Measurements from ENCODE around the gene STAM2.
"Not testable (repeated sequence)": the region's sequence is repeated elsewhere in the genome, so short reads cannot be mapped to it uniquely, and the experiment has no call there.

Gene STAM2

DNA sequence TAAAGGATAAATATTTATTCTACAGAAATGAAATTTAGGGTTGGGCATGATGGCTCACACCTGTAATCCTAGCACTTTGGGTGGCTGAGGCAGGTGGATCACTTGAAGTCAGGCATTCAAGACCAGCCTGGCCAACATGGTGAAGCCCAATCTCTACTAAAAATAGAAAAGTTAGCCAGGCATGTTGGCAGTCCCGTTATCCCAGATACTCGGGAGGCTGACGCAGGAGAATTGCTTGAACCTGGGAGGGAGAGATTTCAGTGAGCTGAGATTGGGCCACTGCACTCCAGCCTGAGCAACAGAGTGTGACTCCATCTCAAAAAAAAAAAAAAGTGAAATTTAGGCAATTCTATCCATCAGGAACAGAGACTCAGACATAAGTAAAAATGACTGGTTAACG, 84.8 kb downstream of the STAM2 start:
- not testable (repeated sequence) for H3K9me3 ChIP-seq; DNase-seq (ENCODE audit: low spot score in 2 of 2)

DNA sequence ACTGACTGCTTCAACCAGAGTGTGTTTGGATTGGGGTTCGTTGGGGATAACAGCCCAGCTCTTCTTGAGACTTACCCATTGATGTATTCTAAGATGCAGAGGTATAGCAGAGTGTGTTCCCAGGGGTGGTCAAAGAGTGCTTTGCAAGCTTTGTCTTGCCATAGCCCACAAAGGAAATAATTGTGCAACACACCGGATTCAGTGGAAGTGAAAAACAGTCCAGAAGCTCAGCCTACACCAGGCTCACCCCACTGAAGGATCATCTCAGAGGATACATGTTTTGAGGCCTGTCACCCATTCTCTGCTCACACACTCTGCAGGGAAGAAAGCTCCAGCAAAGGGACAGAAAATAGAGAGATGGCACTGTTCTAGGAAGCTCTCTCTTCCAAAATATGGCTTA, 86.3 kb downstream of the STAM2 start:
- H3K4me1 ChIP-seq, result no peaks in the 10 kb centered on the region
- in situ Hi-C loops (cut with MboI; ENCODE audit: low sequenced_read_pairs), result no loop called here
- H3K4me3 ChIP-seq, result no peak overlapping the region
- no peaks in the 10 kb centered on the region for H3K27me3 ChIP-seq (ENCODE audit: low read depth)
- H3K9me3 ChIP-seq, result no peaks in the 10 kb centered on the region
- no peaks in the 10 kb centered on the region for H3K36me3 ChIP-seq (replicated peaks)
- no peak for DNase-seq (ENCODE audit: low spot score in 2 of 2)

More for the DNA sequence above, 84.8 kb downstream of the STAM2 start:
- H3K4me1 ChIP-seq; H3K27me3 ChIP-seq (ENCODE audit: low read depth); H3K36me3 ChIP-seq (replicated peaks); in situ Hi-C loops (cut with MboI; ENCODE audit: low sequenced_read_pairs); H3K4me3 ChIP-seq: not testable (repeated sequence)

DNA sequence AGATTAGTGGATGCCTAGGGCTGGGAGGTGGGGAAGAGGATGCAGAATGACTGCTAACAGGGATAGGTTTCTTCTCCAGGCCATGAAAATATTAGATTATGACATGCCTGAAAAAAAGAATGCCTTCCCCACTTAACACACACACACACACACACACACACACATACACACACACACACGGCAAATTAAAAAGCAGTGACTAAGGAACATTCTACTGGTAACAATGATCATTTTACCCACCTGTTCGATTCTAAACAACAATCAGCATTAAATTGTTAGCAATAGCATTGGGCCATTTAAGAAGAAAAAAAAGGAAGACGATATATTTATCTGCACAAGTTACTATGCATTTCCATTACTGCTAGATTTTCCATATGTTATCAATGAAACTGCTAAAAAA, 87.6 kb downstream of the STAM2 start:
- H3K4me3 ChIP-seq, result no peak overlapping the region
- DNase-seq (ENCODE audit: low spot score in 2 of 2), result no peak
- H3K9me3 ChIP-seq, result no peaks in the 10 kb centered on the region
- no peaks in the 10 kb centered on the region for H3K27me3 ChIP-seq (ENCODE audit: low read depth)
- in situ Hi-C loops (cut with MboI; ENCODE audit: low sequenced_read_pairs), result no loop called here
- no peaks in the 10 kb centered on the region for H3K4me1 ChIP-seq
- H3K36me3 ChIP-seq (replicated peaks), result no peaks in the 10 kb centered on the region

DNA sequence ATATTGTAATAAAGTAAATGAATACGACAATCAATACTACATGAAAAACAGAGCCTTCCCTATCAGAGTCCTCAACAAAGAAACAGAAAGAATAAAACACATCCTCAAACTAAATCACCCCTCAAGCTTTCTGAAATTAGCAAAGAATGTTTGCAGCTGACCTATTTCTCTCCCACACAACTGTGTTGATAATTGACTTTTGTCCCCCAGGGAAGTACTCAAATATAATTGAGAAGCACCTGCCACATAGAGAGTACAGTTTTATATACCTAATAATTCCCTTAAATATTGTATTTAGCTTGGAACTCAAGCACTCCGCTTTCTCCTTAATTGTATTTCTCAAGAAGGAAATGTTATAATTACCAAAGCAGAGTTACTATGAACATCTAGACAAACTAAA, 89.3 kb downstream of the STAM2 start:
- Histone ChIP-seq H3K4me1 (no peaks in the 10 kb centered on the region), H3K36me3 (replicated peaks) (no peaks in the 10 kb centered on the region), H3K4me3 (no peak overlapping the region), H3K27me3 (ENCODE audit: low read depth) (no peaks in the 10 kb centered on the region), H3K9me3 (no peaks in the 10 kb centered on the region)
- no peak for DNase-seq (ENCODE audit: low spot score in 2 of 2)
- in situ Hi-C loops (cut with MboI; ENCODE audit: low sequenced_read_pairs), result no loop called here

DNA sequence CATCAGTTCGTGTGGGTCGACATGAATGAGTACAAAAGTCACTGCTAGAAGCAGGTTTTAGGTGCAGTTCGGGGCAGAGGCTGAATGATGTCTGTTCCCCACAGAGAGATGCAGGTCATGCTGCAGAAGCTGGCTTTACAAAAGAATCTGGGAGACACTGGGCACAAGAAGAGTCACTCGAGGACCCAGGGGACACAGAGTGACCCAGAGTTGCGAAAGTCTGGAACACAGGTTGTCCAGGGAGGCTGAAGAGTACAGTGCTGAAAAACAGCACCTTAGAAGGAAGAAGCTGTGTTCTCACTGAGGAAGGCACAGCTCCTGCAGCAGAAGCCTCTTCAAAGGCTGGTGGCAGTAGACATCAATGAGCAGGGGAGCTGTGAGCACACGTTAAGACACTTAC, 91.5 kb downstream of the STAM2 start:
- no peaks in the 10 kb centered on the region for H3K27me3 ChIP-seq (ENCODE audit: low read depth)
- no peaks in the 10 kb centered on the region for H3K36me3 ChIP-seq (replicated peaks)
- no peak for DNase-seq (ENCODE audit: low spot score in 2 of 2)
- H3K4me3 ChIP-seq, result no peak overlapping the region
- no peaks in the 10 kb centered on the region for H3K9me3 ChIP-seq
- H3K4me1 ChIP-seq, result no peaks in the 10 kb centered on the region
- in situ Hi-C loops (cut with MboI; ENCODE audit: low sequenced_read_pairs), result no loop called here

DNA sequence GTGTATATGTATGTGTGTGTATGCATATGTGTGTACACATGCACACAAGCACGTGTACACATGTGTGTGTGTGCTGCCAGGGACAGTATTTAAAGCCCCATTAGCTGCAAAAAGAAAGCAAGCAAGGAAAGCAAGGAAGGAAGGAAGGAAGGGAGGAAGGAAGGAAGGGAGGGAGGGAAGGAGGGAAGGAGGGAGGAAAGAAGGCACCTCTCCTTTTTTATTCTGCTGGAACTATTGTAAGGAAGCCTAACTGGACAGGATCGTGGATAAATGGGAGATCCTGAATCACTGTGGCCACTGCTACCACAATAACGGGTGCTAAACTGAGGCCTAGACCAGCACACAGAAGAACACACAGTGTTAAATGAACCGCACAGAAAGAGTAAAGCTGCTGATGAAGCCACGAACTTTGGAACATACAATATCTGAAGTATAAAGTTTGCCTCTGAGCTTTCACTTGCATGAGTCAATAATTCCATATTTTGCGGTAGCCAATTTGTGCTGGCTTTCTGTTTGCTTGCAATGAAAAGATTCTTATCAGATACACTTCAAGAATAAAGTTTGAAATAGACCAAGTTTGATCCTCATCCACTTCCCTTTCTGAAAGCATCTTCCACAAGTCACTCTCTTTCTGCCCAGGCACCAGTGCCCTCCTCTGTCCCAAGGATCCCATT, 92.2 kb downstream of the STAM2 start:
- Histone ChIP-seq H3K27me3 (ENCODE audit: low read depth) (no peaks in the 10 kb centered on the region), H3K9me3 (no peaks in the 10 kb centered on the region), H3K4me1 (no peaks in the 10 kb centered on the region), H3K4me3 (no peak overlapping the region), H3K36me3 (replicated peaks) (no peaks in the 10 kb centered on the region)
- in situ Hi-C loops (cut with MboI; ENCODE audit: low sequenced_read_pairs), result no loop called here
- no peak for DNase-seq (ENCODE audit: low spot score in 2 of 2)

DNA sequence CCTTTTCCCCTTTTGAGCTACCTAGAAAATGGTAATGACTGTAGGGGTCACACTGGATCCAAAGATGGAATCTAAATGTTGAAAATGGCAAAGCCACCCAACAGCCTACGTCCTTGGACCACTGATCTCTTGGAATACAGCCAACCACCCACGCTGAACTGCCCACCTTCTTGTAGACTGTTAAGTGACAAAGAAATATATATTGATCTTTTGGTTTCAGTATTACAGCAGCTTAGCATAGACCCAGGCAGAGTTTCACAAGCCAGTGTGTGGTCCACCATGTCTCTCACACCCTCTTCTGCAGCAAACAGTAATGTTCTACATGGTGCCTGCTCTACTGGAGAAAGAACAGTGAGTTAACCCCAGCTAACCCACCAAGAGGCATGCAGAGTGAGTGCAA, 96.9 kb downstream of the STAM2 start:
- no peak for DNase-seq (ENCODE audit: low spot score in 2 of 2)
- no peaks in the 10 kb centered on the region for H3K36me3 ChIP-seq (replicated peaks)
- H3K27me3 ChIP-seq (ENCODE audit: low read depth), result no peaks in the 10 kb centered on the region
- H3K4me1 ChIP-seq, result no peaks in the 10 kb centered on the region
- no peak overlapping the region for H3K4me3 ChIP-seq
- in situ Hi-C loops (cut with MboI; ENCODE audit: low sequenced_read_pairs), result no loop called here
- H3K9me3 ChIP-seq, result no peaks in the 10 kb centered on the region

DNA sequence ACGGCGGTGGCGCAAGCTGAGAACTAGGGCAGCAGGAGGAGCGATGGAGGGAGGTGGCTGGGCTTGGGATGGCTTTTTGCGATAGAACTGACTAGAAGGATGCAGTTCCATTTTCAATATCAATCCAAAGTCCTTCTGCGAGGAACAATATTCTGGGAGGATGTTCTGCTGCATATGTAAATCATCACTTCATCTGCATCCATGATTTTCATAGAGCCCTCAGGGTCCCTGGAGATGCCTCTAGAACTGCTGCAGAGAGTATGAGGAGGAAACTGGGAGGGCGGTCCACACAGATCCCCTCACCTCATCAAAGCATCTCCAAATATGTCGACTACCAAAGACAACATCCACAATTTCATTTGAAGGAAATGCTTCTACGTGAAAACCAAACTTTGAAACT, 97.5 kb downstream of the STAM2 start:
- Histone ChIP-seq H3K4me1 (no peaks in the 10 kb centered on the region), H3K4me3 (no peak overlapping the region), H3K36me3 (replicated peaks) (no peaks in the 10 kb centered on the region), H3K27me3 (ENCODE audit: low read depth) (no peaks in the 10 kb centered on the region), H3K9me3 (no peaks in the 10 kb centered on the region)
- in situ Hi-C loops (cut with MboI; ENCODE audit: low sequenced_read_pairs), result no loop called here
- DNase-seq (ENCODE audit: low spot score in 2 of 2), result no peak

DNA sequence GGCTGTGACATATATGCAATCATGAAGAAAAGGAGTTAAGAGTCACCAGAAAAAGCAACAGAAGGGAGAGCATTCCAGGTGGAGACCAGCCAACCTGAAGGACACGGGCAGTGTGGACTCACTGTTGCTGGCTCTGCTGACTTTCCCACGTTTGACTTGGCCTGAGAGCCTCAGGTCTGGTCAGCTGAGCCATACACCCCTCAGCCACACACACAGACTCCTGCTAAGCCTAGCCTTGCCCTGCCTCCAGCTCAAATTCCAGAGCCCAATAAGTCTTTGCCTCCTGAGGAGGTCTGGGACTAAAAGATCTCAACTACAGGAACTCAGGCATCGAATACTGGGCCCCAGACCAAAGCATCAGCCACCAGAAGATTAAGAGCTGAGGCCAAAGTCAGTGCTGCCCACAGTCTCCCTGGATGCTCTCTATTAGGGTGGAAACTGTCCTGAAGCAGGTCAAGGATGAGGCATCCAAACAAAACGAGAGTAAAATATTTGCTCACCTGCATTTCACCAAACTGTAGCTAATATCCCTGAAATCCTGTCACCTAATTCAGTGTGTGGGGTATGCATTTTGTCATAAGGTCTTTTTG, 100.0 kb downstream of the STAM2 start:
- Histone ChIP-seq H3K4me3 (no peak overlapping the region), H3K36me3 (replicated peaks) (no peaks in the 10 kb centered on the region), H3K4me1 (no peaks in the 10 kb centered on the region), H3K27me3 (ENCODE audit: low read depth) (no peaks in the 10 kb centered on the region), H3K9me3 (no peaks in the 10 kb centered on the region)
- in situ Hi-C loops (cut with MboI; ENCODE audit: low sequenced_read_pairs), result no loop called here
- no peak for DNase-seq (ENCODE audit: low spot score in 2 of 2)

DNA sequence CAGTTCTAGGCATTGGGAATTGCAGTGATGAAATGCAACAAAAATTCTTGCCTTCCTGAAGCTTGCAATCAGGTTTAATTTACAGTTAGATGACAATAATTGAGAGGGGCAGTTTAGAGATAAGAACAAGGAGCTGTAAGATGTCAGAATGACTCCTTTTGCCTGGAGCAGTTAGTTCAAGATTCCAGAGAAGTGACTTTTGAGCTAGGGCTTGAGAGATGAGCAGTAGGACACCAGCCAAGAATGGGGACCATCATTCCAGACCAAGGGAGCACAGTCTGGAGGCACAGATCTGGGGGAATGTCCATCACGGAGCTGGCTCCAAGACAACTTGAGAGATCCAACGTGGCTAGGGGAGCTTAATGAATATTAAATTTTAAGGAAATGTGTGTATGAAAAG, 103.6 kb downstream of the STAM2 start:
- Histone ChIP-seq H3K27me3 (ENCODE audit: low read depth) (no peaks in the 10 kb centered on the region), H3K9me3 (no peaks in the 10 kb centered on the region), H3K4me3 (no peak overlapping the region), H3K36me3 (replicated peaks) (no peaks in the 10 kb centered on the region), H3K4me1 (no peaks in the 10 kb centered on the region)
- no peak for DNase-seq (ENCODE audit: low spot score in 2 of 2)
- in situ Hi-C loops (cut with MboI; ENCODE audit: low sequenced_read_pairs), result no loop called here

DNA sequence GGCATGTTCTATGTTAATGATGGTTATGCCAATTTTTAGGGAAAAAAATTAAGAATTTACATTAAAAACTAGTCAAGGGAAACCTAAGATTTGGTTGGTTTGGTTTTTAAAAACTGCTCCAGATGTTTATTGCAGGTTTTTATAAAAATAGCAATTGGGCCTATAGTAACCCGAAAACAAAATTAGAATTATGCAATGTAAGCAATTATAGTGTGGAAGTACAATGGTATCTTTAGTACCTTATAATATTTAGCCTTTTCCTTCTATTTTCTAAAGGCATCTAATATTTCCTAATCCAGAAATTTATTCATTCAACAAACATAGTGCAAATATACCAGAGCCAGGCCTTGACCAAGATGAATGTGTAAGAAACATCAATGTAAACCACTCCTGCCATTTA, 104.0 kb downstream of the STAM2 start:
- in situ Hi-C loops (cut with MboI; ENCODE audit: low sequenced_read_pairs), result no loop called here
- Histone ChIP-seq H3K4me1 (no peaks in the 10 kb centered on the region), H3K4me3 (no peak overlapping the region), H3K27me3 (ENCODE audit: low read depth) (no peaks in the 10 kb centered on the region), H3K9me3 (no peaks in the 10 kb centered on the region), H3K36me3 (replicated peaks) (no peaks in the 10 kb centered on the region)
- DNase-seq (ENCODE audit: low spot score in 2 of 2), result no peak

DNA sequence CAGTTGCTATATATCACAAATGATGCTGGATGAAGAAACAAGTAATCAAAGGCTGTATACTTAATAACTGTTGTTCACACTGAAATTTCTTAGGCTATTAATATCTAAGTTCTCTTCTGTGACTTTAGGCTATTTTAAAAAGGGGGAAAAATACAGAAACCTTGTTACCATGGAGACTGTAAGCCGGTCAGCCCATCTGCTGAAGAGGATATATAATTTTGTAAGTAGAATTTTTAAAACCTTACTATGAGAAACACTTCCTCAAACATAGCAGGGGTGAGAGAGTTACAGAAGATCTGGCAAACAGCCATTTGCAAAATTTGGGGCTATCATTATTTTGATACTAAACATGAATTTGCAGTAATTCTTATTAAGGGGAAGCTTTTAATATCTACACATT, 104.5 kb downstream of the STAM2 start:
- H3K4me1 ChIP-seq, result no peaks in the 10 kb centered on the region
- in situ Hi-C loops (cut with MboI; ENCODE audit: low sequenced_read_pairs), result no loop called here
- no peaks in the 10 kb centered on the region for H3K27me3 ChIP-seq (ENCODE audit: low read depth)
- no peak overlapping the region for H3K4me3 ChIP-seq
- DNase-seq (ENCODE audit: low spot score in 2 of 2), result no peak
- no peaks in the 10 kb centered on the region for H3K9me3 ChIP-seq
- H3K36me3 ChIP-seq (replicated peaks), result no peaks in the 10 kb centered on the region

DNA sequence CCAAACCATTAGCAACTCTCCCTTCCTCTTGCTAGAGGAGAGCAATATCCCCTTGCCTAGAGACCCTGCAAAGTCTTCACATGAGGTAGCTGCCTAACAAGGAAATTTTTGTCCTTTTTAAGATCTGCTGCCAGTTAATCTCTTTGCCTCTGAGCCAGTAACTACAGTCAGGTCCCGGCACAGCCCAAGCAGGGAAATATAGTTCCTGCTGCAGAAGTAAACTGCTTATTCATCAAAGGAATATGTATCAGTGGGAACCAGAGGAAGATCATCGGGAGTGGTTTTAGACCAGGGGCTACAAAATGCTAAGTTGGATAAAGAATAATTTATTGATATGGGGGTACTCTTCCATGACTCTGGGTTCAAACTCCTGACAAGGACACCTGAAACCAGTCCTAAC, 107.3 kb downstream of the STAM2 start:
- Histone ChIP-seq H3K4me1 (no peaks in the 10 kb centered on the region), H3K4me3 (no peak overlapping the region), H3K9me3 (no peaks in the 10 kb centered on the region), H3K36me3 (replicated peaks) (no peaks in the 10 kb centered on the region), H3K27me3 (ENCODE audit: low read depth) (no peaks in the 10 kb centered on the region)
- in situ Hi-C loops (cut with MboI; ENCODE audit: low sequenced_read_pairs), result no loop called here
- no peak for DNase-seq (ENCODE audit: low spot score in 2 of 2)

DNA sequence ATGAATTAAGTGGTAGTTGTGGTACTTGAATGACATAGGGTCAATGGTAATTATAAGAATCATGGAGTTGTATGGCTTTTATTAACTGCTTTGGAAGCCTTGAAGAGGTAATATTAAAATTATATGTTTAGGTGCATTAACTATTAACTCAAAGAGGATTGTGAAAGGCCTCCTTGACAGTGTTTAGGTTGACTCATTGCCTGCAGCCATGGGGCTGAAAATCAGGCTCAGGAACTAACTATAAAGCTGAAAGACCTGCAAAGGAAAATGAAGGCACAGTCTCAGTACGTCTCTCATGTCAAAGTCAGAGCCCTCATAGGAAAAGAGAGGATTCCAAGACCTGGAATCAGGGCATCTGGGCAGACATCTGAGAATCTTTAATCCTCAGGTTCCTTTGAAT, 107.7 kb downstream of the STAM2 start:
- Histone ChIP-seq H3K4me1 (no peaks in the 10 kb centered on the region), H3K4me3 (no peak overlapping the region), H3K36me3 (replicated peaks) (no peaks in the 10 kb centered on the region), H3K27me3 (ENCODE audit: low read depth) (no peaks in the 10 kb centered on the region), H3K9me3 (no peaks in the 10 kb centered on the region)
- no peak for DNase-seq (ENCODE audit: low spot score in 2 of 2)
- in situ Hi-C loops (cut with MboI; ENCODE audit: low sequenced_read_pairs), result no loop called here

All from HAP-1 (cell line).